Cardiac fibroblast (primary cell): ENCODE data around the gene EED.

ENCODE experiments used
- DNase-seq, 2 donors: peaks; one replicate each; pipeline versions ENCODE4 v3.0.0 to v3.0.0-alpha.2; 2010; ENCODE audit warnings: low read depth in 2 of 2
- H3K4me3 ChIP-seq, 2 donors: replicated peaks in 1 of 2; 1 replicate in 1 of 2; 2 replicates in 1 of 2; pipeline ENCODE4 v1.5.1; 2011; ENCODE audit warnings: low read depth in 2 of 2, low read length in 2 of 2, mild to moderate bottlenecking in 2 of 2, moderate library complexity in 1 of 2
- CTCF ChIP-seq: IDR thresholded peaks from one replicate; pipeline ENCODE4 v1.5.1; 2011; ENCODE audit warnings: low read depth, mild to moderate bottlenecking, low read length, inconsistent platforms

The EED gene

DNA sequence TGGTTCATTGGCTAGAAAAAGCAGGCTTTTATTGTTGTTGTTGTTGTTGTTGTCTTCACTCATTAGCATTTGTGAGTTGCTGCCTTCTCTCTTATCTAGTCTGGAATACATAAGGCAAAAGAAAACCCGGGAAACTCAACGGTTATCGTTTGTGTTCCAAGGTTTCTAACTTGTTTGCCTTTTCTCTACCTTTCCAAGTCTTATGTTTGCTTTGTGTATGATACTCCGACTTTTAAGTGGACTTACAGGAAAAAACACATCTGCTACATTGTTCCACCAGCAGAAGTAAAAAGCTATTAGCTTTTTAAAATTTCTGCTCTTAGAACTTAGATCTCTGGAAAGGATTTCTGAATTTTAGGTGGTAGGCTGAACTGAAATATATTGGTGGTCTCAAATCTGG, 30.4 kb downstream of the EED start:
- H3K4me3 ChIP-seq, result no peak overlapping the region
- no peak for DNase-seq
- no peak for TF ChIP-seq CTCF

DNA sequence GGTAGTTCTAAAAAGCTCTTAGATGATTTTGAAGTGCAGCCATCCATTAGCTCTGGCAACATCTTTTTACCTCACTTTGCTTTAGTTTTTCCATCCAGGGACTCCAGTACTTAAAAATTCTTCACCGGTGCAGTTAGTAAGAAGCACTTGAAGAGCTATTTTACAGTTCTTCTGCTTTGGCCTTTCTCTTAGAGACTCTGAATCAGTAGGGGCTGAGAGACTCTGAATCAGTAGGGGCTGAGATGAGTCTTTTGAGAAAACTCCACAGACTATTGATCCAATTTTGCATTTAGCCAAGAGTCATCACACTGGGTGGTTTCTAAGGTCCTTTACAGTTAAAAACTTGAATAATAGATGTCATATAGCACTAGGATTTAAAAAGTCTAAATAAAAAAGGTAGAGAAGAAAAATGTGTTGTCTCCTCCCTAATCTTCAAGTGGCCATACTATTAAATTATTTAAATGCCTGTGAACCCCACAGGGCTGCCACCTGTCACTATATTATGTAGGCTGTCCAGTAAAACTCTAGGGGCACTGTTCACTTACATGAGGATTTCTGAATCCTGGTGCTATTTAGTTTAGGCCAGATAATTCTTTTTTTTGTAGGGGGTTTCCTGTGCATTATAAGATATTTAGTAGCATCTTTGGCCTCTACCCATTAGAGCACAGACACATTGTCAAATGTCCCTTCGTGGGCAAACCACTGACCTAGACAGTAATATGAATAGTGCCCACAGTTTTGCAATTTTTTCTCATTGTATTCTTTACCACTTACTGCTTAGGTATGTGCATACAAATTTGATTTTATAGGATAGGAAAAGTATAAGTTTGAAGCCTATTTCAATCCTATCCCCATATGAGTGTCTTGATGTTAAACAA, 31.2 kb downstream of the EED start:
- H3K4me3 ChIP-seq, result no peak overlapping the region
- no peak for TF ChIP-seq CTCF
- DNase-seq, result no peak

- no peak overlapping the region for H3K4me3 ChIP-seq
- DNase-seq, result no peak
- TF ChIP-seq CTCF, result no peak
These were observed 33.2 kb downstream of the EED start for GRCh38 chr11:86277741-86278140.

DNA sequence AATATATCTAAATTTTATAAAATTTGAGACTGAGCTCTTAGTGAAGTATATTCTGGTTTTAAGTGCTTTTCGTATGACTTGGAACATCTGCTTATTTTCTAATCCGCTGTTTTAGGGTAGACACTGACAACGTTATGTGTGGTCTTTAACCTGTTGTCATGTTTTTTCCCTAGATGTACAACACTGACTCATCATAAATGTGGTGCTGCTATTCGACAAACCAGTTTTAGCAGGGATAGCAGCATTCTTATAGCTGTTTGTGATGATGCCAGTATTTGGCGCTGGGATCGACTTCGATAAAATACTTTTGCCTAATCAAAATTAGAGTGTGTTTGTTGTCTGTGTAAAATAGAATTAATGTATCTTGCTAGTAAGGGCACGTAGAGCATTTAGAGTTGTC, 33.7 kb downstream of the EED start:
- no peak for DNase-seq
- TF ChIP-seq CTCF, result no peak
- no peak overlapping the region for H3K4me3 ChIP-seq

DNA sequence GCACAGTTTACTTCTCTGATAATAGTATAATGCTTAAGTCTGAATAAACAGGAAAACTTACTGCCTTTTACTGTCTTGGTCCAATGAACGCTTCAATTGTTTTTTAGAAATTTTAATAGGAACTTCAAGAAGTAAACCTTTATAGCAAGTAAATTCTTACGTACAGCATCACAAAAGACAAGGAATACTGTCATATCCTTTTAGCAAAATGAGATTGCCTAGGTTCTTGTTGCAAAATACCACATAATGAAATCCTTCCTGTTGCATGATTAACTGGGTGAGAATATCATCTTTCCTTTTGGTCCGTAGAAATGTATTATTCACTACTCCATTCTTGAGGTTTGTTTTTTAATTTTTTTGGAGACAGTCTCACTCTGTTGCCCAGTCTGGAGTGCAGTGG, 35.2 kb downstream of the EED start:
- no peak for DNase-seq
- TF ChIP-seq CTCF, result no peak
- H3K4me3 ChIP-seq, result no peak overlapping the region

DNA sequence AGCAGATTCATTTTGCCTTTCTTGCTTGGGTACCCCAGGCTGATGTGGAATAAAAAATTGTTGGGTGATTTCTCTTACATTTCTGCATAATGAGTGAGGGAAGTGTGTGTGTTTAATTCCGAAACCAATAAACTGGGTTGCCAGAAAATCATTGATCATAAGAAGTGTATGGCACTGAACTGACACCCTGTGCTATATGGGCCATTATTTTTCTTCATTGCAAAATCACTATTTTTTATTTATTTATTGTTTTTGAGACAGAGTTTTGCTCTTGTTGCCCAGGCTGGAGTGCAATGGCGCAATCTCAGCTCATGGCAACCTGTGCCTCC, 42.9 kb downstream of the EED start:
- DNase-seq, result no peak
- TF ChIP-seq CTCF, result no peak
- no peak overlapping the region for H3K4me3 ChIP-seq
